Measurements from ENCODE around the gene KRTAP2-2. TPM values are rescaled to one million over a fixed set of nuclear protein-coding genes. Genes with fewer than 3 reads are reported as not detected.
A peak's percentile ranks its signal among the peaks of the same experiment; 100 is the strongest.
"Not testable (repeated sequence)": the region's sequence is repeated elsewhere in the genome, so short reads cannot be mapped to it uniquely, and the experiment has no call there.

The KRTAP2-2 gene
- total RNA-seq, 1 donor from 2014 or later, result not detected

- H3K4me3 Mint-ChIP-seq (ENCODE audit: low read depth), result no peak within 1 kb of the TSS
- H3K27ac Mint-ChIP-seq, result peak within 1 kb of the TSS; percentile 87
- no peaks in the 10 kb centered on the region for H3K36me3 Mint-ChIP-seq (ENCODE audit: insufficient read depth)
- H3K27me3 Mint-ChIP-seq, result no peaks in the 10 kb centered on the region
- no peak for DNase-seq (ENCODE audit: low spot score, unreplicated experiment)
- TF ChIP-seq CTCF (IDR thresholded peaks at IDR 0.05; ENCODE audit: unreplicated experiment), result no peak
- H3K9me3 Mint-ChIP-seq (ENCODE audit: low read depth), result peaks cover 6% of the 10 kb centered on the region
- H3K4me1 Mint-ChIP-seq (ENCODE audit: low read depth), result peaks cover 10% of the 10 kb centered on the region
Measured at GRCh38 chr17:41060052-41060604, 5.1 kb upstream of the KRTAP2-2 start, which contains the start of gene KRTAP2-3. TSS of gene KRTAP2-3 (minus strand) at chr17:41060114. CDS start at chr17:41060050, 64 bp downstream.

- H3K4me3 Mint-ChIP-seq (ENCODE audit: low read depth); H3K27me3 Mint-ChIP-seq; H3K27ac Mint-ChIP-seq; DNase-seq (ENCODE audit: low spot score, unreplicated experiment); H3K9me3 Mint-ChIP-seq (ENCODE audit: low read depth); H3K36me3 Mint-ChIP-seq (ENCODE audit: insufficient read depth); H3K4me1 Mint-ChIP-seq (ENCODE audit: low read depth): not testable (repeated sequence)
Measured at GRCh38 chr17:41059276-41060051, 4.4 kb upstream of the KRTAP2-2 start.

- H3K27me3 Mint-ChIP-seq, result no peaks in the 10 kb centered on the region
- DNase-seq (ENCODE audit: low spot score, unreplicated experiment), result no peak
- peaks cover 8% of the 10 kb centered on the region for H3K4me1 Mint-ChIP-seq (ENCODE audit: low read depth)
- no peak overlapping the region for H3K27ac Mint-ChIP-seq
- H3K4me3 Mint-ChIP-seq (ENCODE audit: low read depth), result no peak overlapping the region
- no peaks in the 10 kb centered on the region for H3K36me3 Mint-ChIP-seq (ENCODE audit: insufficient read depth)
- H3K9me3 Mint-ChIP-seq (ENCODE audit: low read depth), result peaks cover 6% of the 10 kb centered on the region
- TF ChIP-seq CTCF (IDR thresholded peaks at IDR 0.05; ENCODE audit: unreplicated experiment), result no peak
Measured at GRCh38 chr17:41058741-41059140, 3.7 kb upstream of the KRTAP2-2 start.

- Mint-ChIP-seq H3K27ac (no peak overlapping the region), H3K4me3 (ENCODE audit: low read depth) (no peak overlapping the region), H3K9me3 (ENCODE audit: low read depth) (peaks cover 15% of the 10 kb centered on the region), H3K27me3 (no peaks in the 10 kb centered on the region), H3K4me1 (ENCODE audit: low read depth) (peaks cover 8% of the 10 kb centered on the region), H3K36me3 (ENCODE audit: insufficient read depth) (peaks cover 2% of the 10 kb centered on the region)
- no peak for DNase-seq (ENCODE audit: low spot score, unreplicated experiment)
- no peak for TF ChIP-seq CTCF (IDR thresholded peaks at IDR 0.05; ENCODE audit: unreplicated experiment)
Measured at GRCh38 chr17:41057547-41057946, 2.5 kb upstream of the KRTAP2-2 start.

GRCh38 chr17:41054556-41054955 is 474 bp downstream of the KRTAP2-2 start:
- H3K4me3 Mint-ChIP-seq (ENCODE audit: low read depth); H3K27ac Mint-ChIP-seq; H3K27me3 Mint-ChIP-seq; H3K36me3 Mint-ChIP-seq (ENCODE audit: insufficient read depth); DNase-seq (ENCODE audit: low spot score, unreplicated experiment); H3K4me1 Mint-ChIP-seq (ENCODE audit: low read depth): not testable (repeated sequence)
- H3K9me3 Mint-ChIP-seq (ENCODE audit: low read depth), result peaks cover 17% of the 10 kb centered on the region

GRCh38 chr17:41054025-41054424 is 1.0 kb downstream of the KRTAP2-2 start:
- Mint-ChIP-seq H3K4me1 (ENCODE audit: low read depth) (no peaks in the 10 kb centered on the region), H3K9me3 (ENCODE audit: low read depth) (peaks cover 17% of the 10 kb centered on the region), H3K27ac (no peak overlapping the region), H3K27me3 (no peaks in the 10 kb centered on the region), H3K36me3 (ENCODE audit: insufficient read depth) (peaks cover 2% of the 10 kb centered on the region), H3K4me3 (ENCODE audit: low read depth) (no peak overlapping the region)
- DNase-seq (ENCODE audit: low spot score, unreplicated experiment), result no peak
- no peak for TF ChIP-seq CTCF (IDR thresholded peaks at IDR 0.05; ENCODE audit: unreplicated experiment)
